ENCODE measurements around the gene DIDO1.

GRCh38 chr20:62834967-62835730 is 91.2 kb downstream of the DIDO1 start:
- TF ChIP-seq POLR2AphosphoS5 (IDR thresholded peaks at IDR 0.05; ENCODE audit: low read depth, low read length) (no peak), FOXP2 (optimal IDR thresholded peaks at IDR 0.05; ENCODE audit: borderline replicate concordance, extremely low read depth, extremely low read length, insufficient read depth) (no peak), TAF1 (IDR thresholded peaks at IDR 0.05; ENCODE audit: borderline replicate concordance, insufficient read depth, low read length) (no peak)
